ENCODE results near the gene RNF40. TPM values are rescaled to one million over a fixed set of nuclear protein-coding genes. Genes with fewer than 3 reads are reported as not detected.
A peak's percentile ranks its signal among the peaks of the same experiment; 100 is the strongest.

RNF40 gene
- total RNA-seq, 1 experiment from 2014 or later = 90.3 TPM

DNA sequence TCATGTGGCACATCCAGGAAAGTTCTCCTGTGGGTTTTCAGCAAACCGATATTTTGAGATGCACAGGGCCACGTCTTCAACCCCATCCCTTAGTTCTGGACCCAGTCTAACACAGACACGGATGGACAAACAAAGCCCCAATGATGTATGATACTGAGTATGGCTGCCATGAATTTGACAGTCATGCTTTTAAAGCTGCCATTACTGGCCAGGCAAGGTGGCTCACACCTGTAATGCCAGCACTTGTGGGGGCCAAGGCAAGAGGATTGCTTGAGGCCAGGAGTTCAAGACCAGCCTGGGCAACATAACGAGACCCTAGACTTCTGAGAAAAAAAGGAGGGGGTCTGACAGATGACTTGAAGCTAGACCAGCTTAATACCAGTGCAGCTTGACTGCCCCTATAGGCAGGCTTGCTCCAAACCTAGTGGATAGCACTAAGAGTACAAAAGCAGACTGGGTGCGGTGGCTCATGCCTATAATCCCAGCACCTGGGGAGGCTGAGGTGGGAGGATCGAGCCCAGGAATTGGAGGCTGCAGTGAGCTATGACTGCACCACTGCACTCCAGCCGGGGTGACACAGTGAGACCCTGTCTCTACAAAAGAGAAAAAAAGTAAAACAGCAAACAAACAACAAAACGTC lies 35.7 kb downstream of the RNF40 start:
- H3K79me2 ChIP-seq (ENCODE audit: insufficient read depth, low read length) = no peaks in the 10 kb centered on the region
- no peaks in the 10 kb centered on the region for H3K4me1 ChIP-seq (ENCODE audit: control insufficient read depth in 1 of 2, insufficient read depth in 2 of 2, low read length in 2 of 2)
- no TSS peak for BruUV-seq (replicated peaks)
- no peak overlapping the region for H3K4me3 ChIP-seq (replicated peaks in 1 of 2; ENCODE audit: low read depth in 1 of 2, low read length in 2 of 2)
- H3K4me2 ChIP-seq (ENCODE audit: low read length) = no peak overlapping the region
- H3K36me3 ChIP-seq (ENCODE audit: control insufficient read depth in 1 of 2, insufficient read depth in 2 of 2, low read length in 2 of 2) = no peaks in the 10 kb centered on the region
- no peak overlapping the region for H3K9ac ChIP-seq (ENCODE audit: low read length)
- no peaks in the 10 kb centered on the region for H3K27me3 ChIP-seq (ENCODE audit: insufficient read depth, low read length)
- CTCF ChIA-PET = interaction anchor here (0.6 to 1.3 kb wide), 4 partner anchors 8 to 272 kb away, joined by 3 to 7 read pairs (median 3); no protein-coding TSS in a partner anchor
- RAD21 ChIA-PET (ENCODE audit: low non-redundant PET in 1 of 2, low total read pairs in 2 of 2, uncharacterized antibody in 2 of 2, unreplicated experiment in 2 of 2) = interaction anchor here in 1 of 2 experiments (0.6 kb wide), 1 partner anchor 160 kb away, joined by 3 read pairs; no protein-coding TSS in a partner anchor
- POLR2A ChIA-PET = no interaction called here
- ATAC-seq (peak; percentile 93), DNase-seq (ENCODE audit: low read depth, low spot score) (no peak)
- no peak overlapping the region for H2AFZ ChIP-seq (ENCODE audit: low read depth, low read length, poor library complexity, severe bottlenecking)
- H4K20me1 ChIP-seq (ENCODE audit: insufficient read depth) = no peaks in the 10 kb centered on the region
- intact Hi-C loops (cut with micrococcal nuclease) = no loop called here
- H3K9me3 ChIP-seq (ENCODE audit: control insufficient read depth in 1 of 2, insufficient read depth in 1 of 2, low read depth in 1 of 2, low read length in 2 of 2) = no peaks in the 10 kb centered on the region
- no peaks in the 10 kb centered on the region for H3K9me2 ChIP-seq (ENCODE audit: insufficient read depth)
- TF ChIP-seq, protein P1, sequence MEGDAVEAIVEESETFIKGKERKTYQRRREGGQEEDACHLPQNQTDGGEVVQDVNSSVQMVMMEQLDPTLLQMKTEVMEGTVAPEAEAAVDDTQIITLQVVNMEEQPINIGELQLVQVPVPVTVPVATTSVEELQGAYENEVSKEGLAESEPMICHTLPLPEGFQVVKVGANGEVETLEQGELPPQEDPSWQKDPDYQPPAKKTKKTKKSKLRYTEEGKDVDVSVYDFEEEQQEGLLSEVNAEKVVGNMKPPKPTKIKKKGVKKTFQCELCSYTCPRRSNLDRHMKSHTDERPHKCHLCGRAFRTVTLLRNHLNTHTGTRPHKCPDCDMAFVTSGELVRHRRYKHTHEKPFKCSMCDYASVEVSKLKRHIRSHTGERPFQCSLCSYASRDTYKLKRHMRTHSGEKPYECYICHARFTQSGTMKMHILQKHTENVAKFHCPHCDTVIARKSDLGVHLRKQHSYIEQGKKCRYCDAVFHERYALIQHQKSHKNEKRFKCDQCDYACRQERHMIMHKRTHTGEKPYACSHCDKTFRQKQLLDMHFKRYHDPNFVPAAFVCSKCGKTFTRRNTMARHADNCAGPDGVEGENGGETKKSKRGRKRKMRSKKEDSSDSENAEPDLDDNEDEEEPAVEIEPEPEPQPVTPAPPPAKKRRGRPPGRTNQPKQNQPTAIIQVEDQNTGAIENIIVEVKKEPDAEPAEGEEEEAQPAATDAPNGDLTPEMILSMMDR (IDR thresholded peaks at IDR 0.05 in 2 of 3, conservative IDR thresholded peaks at IDR 0.05 in 1 of 3; ENCODE audit: borderline replicate concordance in 1 of 3, insufficient read depth in 1 of 3, low read depth in 2 of 3, low read length in 2 of 3) = peak in 2 of 3 experiments; percentile 40 to 41; a peak in 4 of 6 replicates
- TF ChIP-seq ZFX (IDR thresholded peaks at IDR 0.05) (no peak), POLR2A (IDR thresholded peaks at IDR 0.05; ENCODE audit: borderline replicate concordance, extremely low read depth, insufficient read depth, insufficient read length) (no peak), RAD21 (IDR thresholded peaks at IDR 0.05; ENCODE audit: low read depth) (peak; percentile 20; the same call in 1 of the 2 replicates)
- no peak overlapping the region for H3K27ac ChIP-seq (ENCODE audit: low read depth, low read length)

DNA sequence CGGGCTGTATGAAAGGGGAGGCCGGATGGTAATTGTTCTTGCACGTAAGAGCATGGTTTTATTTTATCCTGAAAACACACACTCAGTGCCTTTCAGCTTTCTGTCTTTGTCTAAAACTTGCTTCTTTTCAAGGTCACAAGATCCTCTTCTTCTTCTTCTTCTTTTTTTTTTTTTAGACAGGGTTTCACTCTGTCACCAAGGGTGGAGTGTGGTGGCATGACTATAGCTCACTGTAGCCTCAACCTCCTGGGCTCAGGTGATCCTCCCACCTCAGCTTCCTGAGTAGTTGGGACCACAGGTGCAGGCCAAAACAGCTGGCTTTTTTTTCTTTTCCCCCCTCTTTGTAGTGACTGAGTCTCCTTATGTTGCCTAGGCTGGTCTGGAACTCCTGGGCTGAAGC lies 40.8 kb downstream of the RNF40 start:
- no peak for DNase-seq (ENCODE audit: low read depth, low spot score)
- Histone ChIP-seq H3K79me2 (ENCODE audit: insufficient read depth, low read length) (no peaks in the 10 kb centered on the region), H3K9me2 (ENCODE audit: insufficient read depth) (no peaks in the 10 kb centered on the region), H3K4me2 (ENCODE audit: low read length) (no peak overlapping the region), H2AFZ (ENCODE audit: low read depth, low read length, poor library complexity, severe bottlenecking) (no peak overlapping the region), H3K27me3 (ENCODE audit: insufficient read depth, low read length) (no peaks in the 10 kb centered on the region), H3K9ac (ENCODE audit: low read length) (no peak overlapping the region), H3K27ac (ENCODE audit: low read depth, low read length) (no peak overlapping the region), H4K20me1 (ENCODE audit: insufficient read depth) (no peaks in the 10 kb centered on the region), H3K36me3 (ENCODE audit: control insufficient read depth in 1 of 2, insufficient read depth in 2 of 2, low read length in 2 of 2) (no peaks in the 10 kb centered on the region), H3K9me3 (ENCODE audit: control insufficient read depth in 1 of 2, insufficient read depth in 1 of 2, low read depth in 1 of 2, low read length in 2 of 2) (no peaks in the 10 kb centered on the region), H3K4me3 (replicated peaks in 1 of 2; ENCODE audit: low read depth in 1 of 2, low read length in 2 of 2) (no peak overlapping the region), H3K4me1 (ENCODE audit: control insufficient read depth in 1 of 2, insufficient read depth in 2 of 2, low read length in 2 of 2) (peaks cover 8 to 16% of the 10 kb centered on the region in 2 experiments; a peak in 3 of 4 replicates)
- intact Hi-C loops (cut with micrococcal nuclease) = no loop called here
- no peak for TF ChIP-seq CEBPB (IDR thresholded peaks at IDR 0.05; ENCODE audit: low read depth)
- no peak for TF ChIP-seq SIN3A (IDR thresholded peaks at IDR 0.05; ENCODE audit: low read depth)
- no peak for TF ChIP-seq ZNF274 (IDR thresholded peaks at IDR 0.05; ENCODE audit: low read depth, low read length)
- TF ChIP-seq TCF7L2 (IDR thresholded peaks at IDR 0.05; ENCODE audit: borderline replicate concordance, extremely low read depth, insufficient read depth, insufficient read length) = no peak
- no peak for TF ChIP-seq ZFX (IDR thresholded peaks at IDR 0.05)
- no peak for TF ChIP-seq EZH2phosphoT487 (IDR thresholded peaks at IDR 0.05; ENCODE audit: borderline replicate concordance)
- no peak for TF ChIP-seq FOSL1 (IDR thresholded peaks at IDR 0.05; ENCODE audit: low read depth)
- TF ChIP-seq EGR1 (IDR thresholded peaks at IDR 0.05; ENCODE audit: low read depth) = no peak
- no peak for TF ChIP-seq RAD21 (IDR thresholded peaks at IDR 0.05; ENCODE audit: low read depth)
- TF ChIP-seq, protein P2, sequence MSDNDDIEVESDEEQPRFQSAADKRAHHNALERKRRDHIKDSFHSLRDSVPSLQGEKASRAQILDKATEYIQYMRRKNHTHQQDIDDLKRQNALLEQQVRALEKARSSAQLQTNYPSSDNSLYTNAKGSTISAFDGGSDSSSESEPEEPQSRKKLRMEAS (IDR thresholded peaks at IDR 0.05) = no peak
- TF ChIP-seq YY1 (IDR thresholded peaks at IDR 0.05; ENCODE audit: extremely low read depth, insufficient replicate concordance, low read depth, low read length) = no peak
- RAD21 ChIA-PET (ENCODE audit: low non-redundant PET in 1 of 2, low total read pairs in 2 of 2, uncharacterized antibody in 2 of 2, unreplicated experiment in 2 of 2) = no interaction called here
- no peak for ATAC-seq
- no TSS peak for BruUV-seq (replicated peaks)
- CTCF ChIA-PET = interaction anchor here (0.9 to 1.2 kb wide), 2 partner anchors 10 to 15 kb away, joined by 3 to 4 read pairs; no protein-coding TSS in a partner anchor
- POLR2A ChIA-PET = interaction anchor here (0.7 to 1.8 kb wide), 3 partner anchors 16 to 72 kb away, joined by 3 to 5 read pairs (median 4); partner anchors contain the start of gene ZNF629
